Cardiac fibroblast (primary cell): ENCODE data around the gene TEKTIP1.

Experiments
- DNase-seq, 2 donors: peaks; one replicate each; pipeline versions ENCODE4 v3.0.0 to v3.0.0-alpha.2; 2010; ENCODE audit warnings: low read depth in 2 of 2
- H3K4me3 ChIP-seq, 2 donors: replicated peaks in 1 of 2; 1 replicate in 1 of 2; 2 replicates in 1 of 2; pipeline ENCODE4 v1.5.1; 2011; ENCODE audit warnings: low read depth in 2 of 2, low read length in 2 of 2, mild to moderate bottlenecking in 2 of 2, moderate library complexity in 1 of 2
- CTCF ChIP-seq: IDR thresholded peaks from one replicate; pipeline ENCODE4 v1.5.1; 2011; ENCODE audit warnings: low read depth, mild to moderate bottlenecking, low read length, inconsistent platforms

TEKTIP1 gene

DNA sequence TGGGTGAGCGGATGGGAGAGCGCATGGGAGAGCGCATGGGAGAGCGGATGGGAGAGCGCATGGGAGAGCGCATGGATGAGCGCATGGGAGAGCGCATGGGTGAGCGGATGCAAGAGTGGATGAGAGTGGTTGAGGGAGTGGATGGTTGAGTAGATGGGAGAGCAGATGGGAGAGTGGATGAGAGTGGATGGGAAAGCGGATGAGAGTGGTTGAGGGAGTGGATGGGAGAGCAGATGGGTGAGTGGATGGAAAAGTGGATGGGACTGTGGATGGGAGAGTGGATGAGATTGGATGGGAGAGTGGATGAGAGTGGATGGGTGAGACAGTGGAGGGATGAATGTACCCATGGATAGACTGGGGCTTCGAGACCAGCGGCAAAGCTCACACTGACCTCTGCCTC lies 8.6 kb upstream of the TEKTIP1 start:
- no peak for DNase-seq
- TF ChIP-seq CTCF: no peak
- H3K4me3 ChIP-seq: no peak overlapping the region

DNA sequence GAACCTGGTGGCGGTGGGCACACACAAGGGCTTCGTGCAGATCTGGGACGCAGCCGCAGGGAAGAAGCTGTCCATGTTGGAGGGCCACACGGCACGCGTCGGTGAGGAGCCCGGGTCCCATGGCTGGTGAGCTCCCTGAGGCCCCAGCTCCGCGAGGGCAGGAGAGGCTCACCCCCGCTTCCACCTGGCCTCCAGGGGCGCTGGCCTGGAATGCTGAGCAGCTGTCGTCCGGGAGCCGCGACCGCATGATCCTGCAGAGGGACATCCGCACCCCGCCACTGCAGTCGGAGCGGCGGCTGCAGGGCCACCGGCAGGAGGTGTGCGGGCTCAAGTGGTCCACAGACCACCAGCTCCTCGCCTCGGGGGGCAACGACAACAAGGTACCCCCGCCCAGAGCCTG lies 7.3 kb upstream of the TEKTIP1 start:
- DNase-seq: no peak
- TF ChIP-seq CTCF: no peak
- no peak overlapping the region for H3K4me3 ChIP-seq

GRCh38 chr19:3532154-3532786 lies 6.7 kb upstream of the TEKTIP1 start:
- DNase-seq: no peak
- TF ChIP-seq CTCF: no peak
- no peak overlapping the region for H3K4me3 ChIP-seq

DNA sequence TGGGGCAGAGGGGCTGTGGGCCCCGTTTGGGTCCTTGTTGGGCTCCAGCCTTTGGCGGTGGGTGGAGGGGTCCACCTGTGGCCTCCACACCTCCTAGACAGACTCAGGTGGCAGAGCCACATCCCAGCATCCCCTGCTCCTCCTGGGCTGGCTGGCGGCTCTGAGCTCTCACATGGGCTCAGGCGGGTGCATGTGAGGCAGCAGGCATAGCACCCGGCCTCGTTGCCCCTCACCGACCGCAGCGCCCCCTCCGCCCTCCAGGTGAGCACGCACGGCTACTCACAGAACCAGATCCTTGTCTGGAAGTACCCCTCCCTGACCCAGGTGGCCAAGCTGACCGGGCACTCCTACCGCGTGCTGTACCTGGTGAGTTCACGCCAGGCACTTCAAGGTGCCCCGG lies 5.9 kb upstream of the TEKTIP1 start:
- DNase-seq: no peak
- no peak overlapping the region for H3K4me3 ChIP-seq
- TF ChIP-seq CTCF: no peak

GRCh38 chr19:3533563-3534216 lies 5.3 kb upstream of the TEKTIP1 start:
- DNase-seq: no peak
- H3K4me3 ChIP-seq: no peak overlapping the region
- TF ChIP-seq CTCF: no peak

GRCh38 chr19:3534375-3535234 lies 4.4 kb upstream of the TEKTIP1 start:
- no peak for TF ChIP-seq CTCF
- no peak overlapping the region for H3K4me3 ChIP-seq
- DNase-seq: no peak
